Thoracic aorta (tissue), 2 donors: ENCODE data around the gene EIF4E2. TPM values are rescaled to one million over a fixed set of nuclear protein-coding genes. Genes with fewer than 3 reads are reported as not detected.
"Not testable (repeated sequence)": the region's sequence is repeated elsewhere in the genome, so short reads cannot be mapped to it uniquely, and the experiment has no call there.

Experiments
- ATAC-seq: fragments of 150-250 bp; one replicate; pipeline ENCODE4 v1.8.0; 2017; ENCODE audit warnings: low read depth; ENCODE audit not compliant: insufficient number of reproducible peaks, low FRiP score
- DNase-seq: peaks from one replicate; pipeline ENCODE4 v3.0.0-alpha.2; 2020; ENCODE audit warnings: low spot score
- H3K27ac ChIP-seq, 2 donors: fragments of 200-600 bp; sonication (generic); 1 replicate in 1 of 2; 2 replicates in 1 of 2; pipeline ENCODE4 v1.5.1; 2016; ENCODE audit warnings: mild to moderate bottlenecking in 2 of 2, moderate library complexity in 2 of 2
- H3K27me3 ChIP-seq: fragments of 200-600 bp; sonication (generic); replicated peaks from 2 replicates; pipeline ENCODE4 v1.6.0; 2016; ENCODE audit warnings: mild to moderate bottlenecking; ENCODE audit not compliant: insufficient read depth
- H3K36me3 ChIP-seq: fragments of 200-600 bp; sonication (generic); one replicate; pipeline ENCODE4 v1.5.1; 2016
- H3K4me1 ChIP-seq, 2 donors: fragments of 200-600 bp; sonication (generic); 1 replicate in 1 of 2; 2 replicates in 1 of 2; pipeline versions ENCODE4 v1.5.1 to v1.6.0; 2016; ENCODE audit warnings: low read depth in 2 of 2, mild to moderate bottlenecking in 1 of 2; ENCODE audit not compliant: control insufficient read depth in 1 of 2
- H3K4me3 ChIP-seq: fragments of 200-600 bp; sonication (generic); 2 replicates; pipeline ENCODE4 v1.5.1; 2016; ENCODE audit warnings: mild to moderate bottlenecking
- H3K9me3 ChIP-seq: fragments of 200-600 bp; sonication (generic); 2 replicates; pipeline ENCODE4 v1.5.1; 2016
- total RNA-seq, 2 donors: library from RNA; depleted of rRNA; stranded (reverse); fragments of >200 nt; gene quantifications; one replicate each; pipeline versions ENCODE4 v1.1.0 to v1.2.3, GENCODE V29; 2016
- TF ChIP-seq, protein P1 (sequence below): fragments of 200-600 bp; sonication (generic); IDR thresholded peaks from one replicate; pipeline ENCODE4 v1.5.1; 2019; ENCODE audit warnings: antibody characterized with exemption

EIF4E2 gene
- total RNA-seq, 2 donors from 2014 or later, result 42.2 to 51.1 TPM

DNA sequence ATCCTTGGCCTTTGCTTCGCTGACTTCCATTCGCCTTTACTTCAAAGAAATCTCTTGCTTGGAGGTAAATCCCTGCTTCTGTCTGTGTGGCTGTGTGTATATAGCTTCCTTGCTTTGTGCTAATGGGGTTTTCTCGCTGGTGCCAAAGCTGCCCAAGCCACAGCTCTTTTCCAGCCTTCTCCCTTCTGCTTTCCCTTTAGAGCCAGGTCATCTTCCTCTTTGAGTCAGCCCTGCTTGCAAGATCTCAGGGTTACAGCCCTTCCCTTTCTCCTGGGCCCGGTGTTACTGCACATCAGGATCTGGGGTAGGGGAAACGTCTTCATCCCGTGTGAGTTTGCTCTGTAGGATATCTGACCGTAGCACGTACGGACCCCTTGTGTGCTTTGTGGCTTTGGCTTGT lies 19.1 kb downstream of the EIF4E2 start:
- no peak for DNase-seq
- H3K4me3 ChIP-seq, result no peak overlapping the region
- no peaks in the 10 kb centered on the region for H3K4me1 ChIP-seq
- H3K27me3 ChIP-seq, result no peaks in the 10 kb centered on the region
- H3K9me3 ChIP-seq, result no peaks in the 10 kb centered on the region
- peaks cover 72% of the 10 kb centered on the region for H3K36me3 ChIP-seq
- no peak overlapping the region for H3K27ac ChIP-seq
- no peak for ATAC-seq
- TF ChIP-seq, protein P1, sequence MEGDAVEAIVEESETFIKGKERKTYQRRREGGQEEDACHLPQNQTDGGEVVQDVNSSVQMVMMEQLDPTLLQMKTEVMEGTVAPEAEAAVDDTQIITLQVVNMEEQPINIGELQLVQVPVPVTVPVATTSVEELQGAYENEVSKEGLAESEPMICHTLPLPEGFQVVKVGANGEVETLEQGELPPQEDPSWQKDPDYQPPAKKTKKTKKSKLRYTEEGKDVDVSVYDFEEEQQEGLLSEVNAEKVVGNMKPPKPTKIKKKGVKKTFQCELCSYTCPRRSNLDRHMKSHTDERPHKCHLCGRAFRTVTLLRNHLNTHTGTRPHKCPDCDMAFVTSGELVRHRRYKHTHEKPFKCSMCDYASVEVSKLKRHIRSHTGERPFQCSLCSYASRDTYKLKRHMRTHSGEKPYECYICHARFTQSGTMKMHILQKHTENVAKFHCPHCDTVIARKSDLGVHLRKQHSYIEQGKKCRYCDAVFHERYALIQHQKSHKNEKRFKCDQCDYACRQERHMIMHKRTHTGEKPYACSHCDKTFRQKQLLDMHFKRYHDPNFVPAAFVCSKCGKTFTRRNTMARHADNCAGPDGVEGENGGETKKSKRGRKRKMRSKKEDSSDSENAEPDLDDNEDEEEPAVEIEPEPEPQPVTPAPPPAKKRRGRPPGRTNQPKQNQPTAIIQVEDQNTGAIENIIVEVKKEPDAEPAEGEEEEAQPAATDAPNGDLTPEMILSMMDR, result no peak

DNA sequence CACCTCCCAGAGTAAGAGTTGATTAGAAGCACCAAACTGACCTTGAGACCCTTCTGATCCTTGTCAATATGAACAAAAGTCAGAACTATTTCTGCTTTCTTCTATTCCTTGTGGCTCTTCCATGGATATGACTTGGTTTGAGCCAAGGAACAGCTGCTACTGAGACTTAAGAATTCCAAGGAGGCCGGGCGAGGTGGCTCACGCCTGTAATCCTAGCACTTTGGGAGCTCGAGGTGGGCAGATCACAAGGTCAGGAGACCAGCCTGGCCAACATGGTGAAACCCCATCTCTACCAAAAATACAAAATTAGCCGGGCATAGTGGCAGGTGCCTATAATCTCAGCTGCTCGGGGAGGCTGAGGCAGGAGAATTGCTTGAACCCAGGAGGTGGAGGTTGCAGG lies 20.0 kb downstream of the EIF4E2 start:
- not testable (repeated sequence) for H3K9me3 ChIP-seq, H3K27ac ChIP-seq, H3K4me3 ChIP-seq, ATAC-seq, H3K4me1 ChIP-seq, DNase-seq, H3K27me3 ChIP-seq
- H3K36me3 ChIP-seq, result peaks cover 64% of the 10 kb centered on the region

DNA sequence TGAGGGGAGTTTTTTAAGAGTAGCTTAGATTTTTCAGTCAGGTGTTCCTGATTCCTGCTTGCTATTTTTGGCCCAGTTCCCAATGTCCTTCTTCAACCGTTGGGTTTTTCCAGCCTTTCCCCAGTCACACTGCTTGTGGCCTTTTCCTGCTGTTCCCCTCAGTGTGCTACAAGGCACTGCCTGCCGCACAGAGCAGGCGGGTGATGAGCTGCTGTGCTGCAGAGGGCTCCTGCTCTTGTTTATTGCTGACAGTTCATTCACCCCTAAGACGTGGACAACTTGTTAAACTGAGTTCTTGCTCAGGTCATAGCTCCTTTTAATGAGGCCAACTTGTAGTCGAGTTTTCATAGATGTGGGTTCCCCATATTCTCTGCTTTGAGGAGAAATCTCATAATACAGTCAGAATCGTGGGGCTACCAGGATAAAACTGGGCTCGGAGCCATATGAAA lies 20.6 kb downstream of the EIF4E2 start:
- H3K36me3 ChIP-seq, result peaks cover 59% of the 10 kb centered on the region
- H3K4me1 ChIP-seq, result no peaks in the 10 kb centered on the region
- H3K27me3 ChIP-seq, result no peaks in the 10 kb centered on the region
- no peak overlapping the region for H3K27ac ChIP-seq
- TF ChIP-seq, protein P1, result no peak
- H3K4me3 ChIP-seq, result no peak overlapping the region
- no peak for DNase-seq
- no peaks in the 10 kb centered on the region for H3K9me3 ChIP-seq
- ATAC-seq, result no peak

DNA sequence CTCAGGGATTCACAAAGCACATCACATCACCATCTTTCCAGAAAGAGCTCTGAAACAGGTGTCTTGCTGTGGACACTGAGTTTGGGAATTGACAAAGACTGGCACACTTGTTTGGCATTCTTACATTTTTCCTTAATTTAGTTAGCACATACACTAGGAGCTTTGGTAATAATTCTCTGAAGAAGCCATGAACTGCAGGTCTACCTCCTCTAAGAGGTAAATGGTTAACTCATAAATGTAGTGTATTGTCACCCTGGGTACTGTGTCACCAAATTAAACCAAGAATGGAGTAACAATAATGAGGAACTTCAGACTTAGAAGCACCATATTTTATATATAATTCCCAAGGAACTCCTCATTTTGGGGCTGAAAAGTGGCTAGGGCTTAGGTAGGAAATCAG lies 22.6 kb downstream of the EIF4E2 start:
- Histone ChIP-seq H3K36me3 (peaks cover 48% of the 10 kb centered on the region), H3K4me1 (no peaks in the 10 kb centered on the region), H3K4me3 (no peak overlapping the region), H3K27me3 (no peaks in the 10 kb centered on the region), H3K27ac (no peak overlapping the region), H3K9me3 (no peaks in the 10 kb centered on the region)
- TF ChIP-seq, protein P1, result no peak
- no peak for ATAC-seq
- no peak for DNase-seq

DNA sequence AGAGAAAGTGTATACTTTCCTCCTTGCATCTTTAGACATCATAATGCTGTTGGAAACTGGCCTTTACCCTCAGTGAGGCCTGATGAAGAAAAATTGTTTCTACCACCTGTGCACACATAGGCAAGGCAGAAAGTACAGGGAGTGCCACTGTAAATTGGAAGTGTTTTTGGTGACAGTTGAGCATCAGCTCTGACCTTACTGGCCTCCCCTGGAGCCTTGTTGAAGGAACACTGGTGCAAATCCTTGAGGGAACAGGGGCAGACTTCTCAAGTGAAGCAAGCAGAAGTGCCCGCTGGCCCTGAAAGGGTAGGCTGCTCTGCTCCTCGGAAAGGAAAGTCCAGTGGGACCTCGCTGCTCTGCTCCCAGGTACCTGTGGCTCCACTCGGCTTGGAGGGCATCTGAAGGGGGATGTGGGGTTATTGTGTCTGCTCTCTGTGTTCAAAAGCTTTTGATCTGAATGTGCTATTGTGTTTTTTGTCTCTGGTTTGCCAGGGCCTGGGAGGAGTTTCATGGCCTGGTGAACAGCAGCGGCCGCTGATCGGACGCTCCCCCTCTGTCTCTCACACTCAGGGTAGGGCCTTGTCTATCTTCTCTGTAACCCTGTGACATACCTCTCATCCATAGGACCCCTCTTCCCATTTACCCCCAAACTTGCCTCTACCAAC lies 23.4 kb downstream of the EIF4E2 start:
- Histone ChIP-seq H3K4me1 (no peaks in the 10 kb centered on the region), H3K27ac (no peak overlapping the region), H3K4me3 (no peak overlapping the region), H3K27me3 (no peaks in the 10 kb centered on the region), H3K9me3 (no peaks in the 10 kb centered on the region), H3K36me3 (peaks cover 42% of the 10 kb centered on the region)
- TF ChIP-seq, protein P1, result no peak
- DNase-seq, result no peak
- no peak for ATAC-seq
